Cardiac muscle cell (in vitro differentiated cells and primary cell): ENCODE data around the gene CDR2. TPM values are rescaled to one million over a fixed set of nuclear protein-coding genes. Genes with fewer than 3 reads are reported as not detected.

Source experiments
- DNase-seq, 2 donors: peaks; one replicate each; pipeline versions ENCODE4 v3.0.0 to v3.0.0-alpha.2; 2010 to 2017; ENCODE audit warnings: low read depth in 1 of 2, low spot score in 1 of 2
- H3K27ac ChIP-seq: fragments of 200-600 bp; sonication (generic); 2 replicates; pipeline ENCODE4 v1.5.1; 2016
- H3K27me3 ChIP-seq: fragments of 200-600 bp; sonication (generic); 2 replicates; pipeline ENCODE4 v1.6.0; 2016; ENCODE audit warnings: control low read depth
- H3K36me3 ChIP-seq: fragments of 200-600 bp; sonication (generic); 2 replicates; pipeline ENCODE4 v1.5.1; 2016; ENCODE audit warnings: control low read depth
- H3K4me1 ChIP-seq: fragments of 200-600 bp; sonication (generic); 2 replicates; pipeline ENCODE4 v1.8.1; 2017; ENCODE audit warnings: low read depth, mild to moderate bottlenecking, mixed run types
- H3K4me3 ChIP-seq: fragments of 200-600 bp; sonication (generic); 2 replicates; pipeline ENCODE4 v1.5.1; 2016; ENCODE audit warnings: mild to moderate bottlenecking
- H3K9me3 ChIP-seq: fragments of 200-600 bp; sonication (generic); 2 replicates; pipeline ENCODE4 v1.5.1; 2017; ENCODE audit warnings: low read depth, mild to moderate bottlenecking, control low read depth
- polyA plus RNA-seq: library from polyadenylated mRNA; unstranded; fragments of >200 nt; fragmentation: Nextera tagmentation; extraction: Ambion mirVana; gene quantifications from 2 replicates; pipeline ENCODE4 v1.2.1, GENCODE V29; 2016
- total RNA-seq: library from RNA; depleted of rRNA; stranded (reverse); fragments of >200 nt; gene quantifications from 2 replicates; pipeline ENCODE4 v1.2.3, GENCODE V29; 2016
- TF ChIP-seq, protein P1 (sequence below): IDR thresholded peaks from 2 replicates; pipeline ENCODE4 v1.5.1; 2012; ENCODE audit warnings: low read depth, mild to moderate bottlenecking, low read length

Gene CDR2
- total and polyA plus RNA-seq, 2 experiments from 2014 or later, result 9.7 to 10.7 TPM

GRCh38 chr16:22366371-22366770 is 8.0 kb downstream of the CDR2 start:
- no peak overlapping the region for H3K4me3 ChIP-seq
- no peaks in the 10 kb centered on the region for H3K4me1 ChIP-seq
- no peaks in the 10 kb centered on the region for H3K36me3 ChIP-seq
- no peaks in the 10 kb centered on the region for H3K27me3 ChIP-seq
- H3K27ac ChIP-seq, result no peak overlapping the region
- no peaks in the 10 kb centered on the region for H3K9me3 ChIP-seq
- TF ChIP-seq, protein P1, sequence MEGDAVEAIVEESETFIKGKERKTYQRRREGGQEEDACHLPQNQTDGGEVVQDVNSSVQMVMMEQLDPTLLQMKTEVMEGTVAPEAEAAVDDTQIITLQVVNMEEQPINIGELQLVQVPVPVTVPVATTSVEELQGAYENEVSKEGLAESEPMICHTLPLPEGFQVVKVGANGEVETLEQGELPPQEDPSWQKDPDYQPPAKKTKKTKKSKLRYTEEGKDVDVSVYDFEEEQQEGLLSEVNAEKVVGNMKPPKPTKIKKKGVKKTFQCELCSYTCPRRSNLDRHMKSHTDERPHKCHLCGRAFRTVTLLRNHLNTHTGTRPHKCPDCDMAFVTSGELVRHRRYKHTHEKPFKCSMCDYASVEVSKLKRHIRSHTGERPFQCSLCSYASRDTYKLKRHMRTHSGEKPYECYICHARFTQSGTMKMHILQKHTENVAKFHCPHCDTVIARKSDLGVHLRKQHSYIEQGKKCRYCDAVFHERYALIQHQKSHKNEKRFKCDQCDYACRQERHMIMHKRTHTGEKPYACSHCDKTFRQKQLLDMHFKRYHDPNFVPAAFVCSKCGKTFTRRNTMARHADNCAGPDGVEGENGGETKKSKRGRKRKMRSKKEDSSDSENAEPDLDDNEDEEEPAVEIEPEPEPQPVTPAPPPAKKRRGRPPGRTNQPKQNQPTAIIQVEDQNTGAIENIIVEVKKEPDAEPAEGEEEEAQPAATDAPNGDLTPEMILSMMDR, result no peak
- no peak for DNase-seq

GRCh38 chr16:22364241-22364640 is 10.2 kb downstream of the CDR2 start:
- Histone ChIP-seq H3K36me3 (no peaks in the 10 kb centered on the region), H3K27me3 (no peaks in the 10 kb centered on the region), H3K9me3 (no peaks in the 10 kb centered on the region)

GRCh38 chr16:22360963-22361659 is 13.3 kb downstream of the CDR2 start:
- Histone ChIP-seq H3K9me3 (no peaks in the 10 kb centered on the region), H3K27ac (no peak overlapping the region), H3K4me3 (no peak overlapping the region), H3K27me3 (no peaks in the 10 kb centered on the region), H3K36me3 (no peaks in the 10 kb centered on the region), H3K4me1 (no peaks in the 10 kb centered on the region)
- TF ChIP-seq, protein P1, result no peak
- no peak for DNase-seq

More at GRCh38 chr16:22364241-22364640, 10.2 kb downstream of the CDR2 start:
- DNase-seq, result no peak
- H3K4me1 ChIP-seq, result no peaks in the 10 kb centered on the region
- no peak overlapping the region for H3K4me3 ChIP-seq
- TF ChIP-seq, protein P1, result no peak
- no peak overlapping the region for H3K27ac ChIP-seq

- no peak overlapping the region for H3K27ac ChIP-seq
- H3K36me3 ChIP-seq, result no peaks in the 10 kb centered on the region
- H3K4me1 ChIP-seq, result no peaks in the 10 kb centered on the region
Observed at GRCh38 chr16:22359679-22360078, 14.7 kb downstream of the CDR2 start.

GRCh38 chr16:22358000-22358399 is 16.4 kb downstream of the CDR2 start:
- no peak overlapping the region for H3K4me3 ChIP-seq
- no peaks in the 10 kb centered on the region for H3K27me3 ChIP-seq
- no peaks in the 10 kb centered on the region for H3K9me3 ChIP-seq
- DNase-seq, result no peak
- no peak overlapping the region for H3K27ac ChIP-seq
- H3K4me1 ChIP-seq, result no peaks in the 10 kb centered on the region
- TF ChIP-seq, protein P1, result no peak
- H3K36me3 ChIP-seq, result no peaks in the 10 kb centered on the region

More at GRCh38 chr16:22359679-22360078, 14.7 kb downstream of the CDR2 start:
- H3K4me3 ChIP-seq, result no peak overlapping the region
- no peak for DNase-seq
- TF ChIP-seq, protein P1, result no peak
- H3K27me3 ChIP-seq, result no peaks in the 10 kb centered on the region
- H3K9me3 ChIP-seq, result no peaks in the 10 kb centered on the region
